Colonic mucosa (tissue), 4 donors: ENCODE measurements around the gene EXOC4. TPM values are rescaled to one million over a fixed set of nuclear protein-coding genes. Genes with fewer than 3 reads are reported as not detected.

Experiments
- DNase-seq: peaks from one replicate; pipeline ENCODE4 v3.0.0-alpha.2; 2020
- H3K27ac ChIP-seq: fragments of 200-600 bp; one replicate; pipeline ENCODE4 v1.8.0; 2021
- H3K27me3 ChIP-seq: fragments of 200-600 bp; one replicate; pipeline ENCODE4 v1.8.0; 2021
- H3K36me3 ChIP-seq: fragments of 200-600 bp; one replicate; pipeline ENCODE4 v1.8.0; 2021
- H3K4me1 ChIP-seq: fragments of 200-600 bp; one replicate; pipeline ENCODE4 v1.8.0; 2021; ENCODE audit warnings: mild to moderate bottlenecking
- H3K4me3 ChIP-seq: fragments of 200-600 bp; one replicate; pipeline ENCODE4 v1.8.0; 2021
- H3K9ac ChIP-seq, 2 donors: one replicate each; pipeline ENCODE4 v1.7.0; 2013; ENCODE audit warnings: control low read depth in 2 of 2, low read depth in 2 of 2, low read length in 2 of 2
- H3K9me3 ChIP-seq: fragments of 200-600 bp; one replicate; pipeline ENCODE4 v1.8.0; 2021
- CTCF ChIP-seq: fragments of 200-600 bp; IDR thresholded peaks from one replicate; pipeline ENCODE4 v1.8.0; 2022; ENCODE audit warnings: antibody characterized with exemption, mild to moderate bottlenecking
- intact Hi-C: fragments of 100-400 bp; cut with DNase I; formaldehyde crosslinking; loops from one replicate; pipeline ENCODE4 v1.14.1; 2022
- total RNA-seq, 2 donors: library from RNA; stranded (reverse); fragmentation: NEBNext Ultra II Directional in 1 of 2; extraction: Animal tissue kit (Norgen Biotek cat#: 25700) in 1 of 2; gene quantifications; one replicate each; pipeline ENCODE4 v1.2.1, GENCODE V29; 2021
- donor health status: healthy.
- donor health status: DM: no; HTN: no; CAD: no.
- donor health status: DM: no; HTN: no; CAD: no.

Gene EXOC4
- total RNA-seq, 2 donors from 2014 or later: 61.1 to 73.3 TPM

DNA sequence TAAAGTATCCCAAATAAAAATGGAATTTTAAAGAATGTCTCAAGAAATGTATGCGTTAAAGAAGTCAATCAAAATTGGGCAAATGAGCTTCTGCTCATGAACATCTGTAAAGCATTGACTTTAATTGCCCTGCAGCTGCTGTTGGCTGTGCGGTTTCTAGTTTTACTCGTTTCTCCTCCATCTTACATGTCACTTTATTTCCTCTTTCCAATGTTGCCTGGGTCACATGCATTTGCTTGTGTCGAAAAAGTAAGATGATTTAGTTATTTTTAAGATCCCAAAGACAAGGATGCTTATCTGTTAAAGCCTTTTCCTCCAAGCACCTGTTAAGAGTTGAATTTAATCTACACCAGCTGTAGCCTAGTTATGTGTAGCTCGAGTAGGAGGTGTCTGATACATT is 310.4 kb downstream of the EXOC4 start:
- no peak overlapping the region for H3K27ac ChIP-seq
- H3K9me3 ChIP-seq: no peaks in the 10 kb centered on the region
- no peak overlapping the region for H3K9ac ChIP-seq
- TF ChIP-seq CTCF: no peak
- no peaks in the 10 kb centered on the region for H3K4me1 ChIP-seq
- DNase-seq: no peak
- intact Hi-C loops: no loop called here
- H3K27me3 ChIP-seq: no peaks in the 10 kb centered on the region
- no peaks in the 10 kb centered on the region for H3K36me3 ChIP-seq
- no peak overlapping the region for H3K4me3 ChIP-seq

GRCh38 chr7:133564484-133564883 is 311.6 kb downstream of the EXOC4 start:
- no peaks in the 10 kb centered on the region for H3K4me1 ChIP-seq
- intact Hi-C loops: no loop called here
- no peak overlapping the region for H3K27ac ChIP-seq
- no peaks in the 10 kb centered on the region for H3K27me3 ChIP-seq
- no peaks in the 10 kb centered on the region for H3K36me3 ChIP-seq
- no peaks in the 10 kb centered on the region for H3K9me3 ChIP-seq
- no peak for TF ChIP-seq CTCF
- H3K9ac ChIP-seq: no peak overlapping the region
- DNase-seq: no peak
- H3K4me3 ChIP-seq: no peak overlapping the region

GRCh38 chr7:133568544-133568943 is 315.7 kb downstream of the EXOC4 start:
- DNase-seq: no peak
- Histone ChIP-seq H3K4me3 (no peak overlapping the region), H3K27ac (no peak overlapping the region), H3K36me3 (no peaks in the 10 kb centered on the region), H3K9ac (no peak overlapping the region), H3K4me1 (no peaks in the 10 kb centered on the region), H3K9me3 (no peaks in the 10 kb centered on the region), H3K27me3 (no peaks in the 10 kb centered on the region)
- no peak for TF ChIP-seq CTCF
- intact Hi-C loops: no loop called here

DNA sequence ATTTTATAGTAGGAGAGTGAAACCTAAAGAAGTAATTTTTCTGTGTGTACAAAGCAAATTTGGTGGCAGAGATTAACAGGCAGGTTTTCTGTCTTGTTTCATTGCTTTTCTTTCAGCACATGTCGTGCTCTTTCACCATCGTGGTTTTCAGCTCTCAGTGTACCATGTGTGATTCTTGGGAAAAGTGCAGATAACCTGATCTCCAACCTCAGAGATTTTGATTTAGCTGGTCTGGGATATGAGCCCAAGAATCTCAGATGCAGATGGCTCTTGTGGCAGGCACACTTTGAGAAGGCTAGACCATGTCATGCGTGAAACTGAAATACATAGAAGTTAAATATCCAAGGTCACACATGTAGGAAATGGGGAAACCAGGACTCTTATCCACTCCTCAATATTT is 317.4 kb downstream of the EXOC4 start:
- H3K4me3 ChIP-seq: no peak overlapping the region
- no peak for TF ChIP-seq CTCF
- intact Hi-C loops: no loop called here
- DNase-seq: no peak
- H3K36me3 ChIP-seq: no peaks in the 10 kb centered on the region
- H3K27me3 ChIP-seq: no peaks in the 10 kb centered on the region
- no peak overlapping the region for H3K27ac ChIP-seq
- H3K4me1 ChIP-seq: no peaks in the 10 kb centered on the region
- H3K9me3 ChIP-seq: no peaks in the 10 kb centered on the region
- H3K9ac ChIP-seq: no peak overlapping the region

GRCh38 chr7:133571076-133571475 is 318.2 kb downstream of the EXOC4 start:
- no peak for DNase-seq
- Histone ChIP-seq H3K9me3 (no peaks in the 10 kb centered on the region), H3K36me3 (no peaks in the 10 kb centered on the region), H3K27me3 (no peaks in the 10 kb centered on the region), H3K27ac (no peak overlapping the region), H3K9ac (no peak overlapping the region), H3K4me1 (no peaks in the 10 kb centered on the region), H3K4me3 (no peak overlapping the region)
- intact Hi-C loops: no loop called here
- no peak for TF ChIP-seq CTCF

DNA sequence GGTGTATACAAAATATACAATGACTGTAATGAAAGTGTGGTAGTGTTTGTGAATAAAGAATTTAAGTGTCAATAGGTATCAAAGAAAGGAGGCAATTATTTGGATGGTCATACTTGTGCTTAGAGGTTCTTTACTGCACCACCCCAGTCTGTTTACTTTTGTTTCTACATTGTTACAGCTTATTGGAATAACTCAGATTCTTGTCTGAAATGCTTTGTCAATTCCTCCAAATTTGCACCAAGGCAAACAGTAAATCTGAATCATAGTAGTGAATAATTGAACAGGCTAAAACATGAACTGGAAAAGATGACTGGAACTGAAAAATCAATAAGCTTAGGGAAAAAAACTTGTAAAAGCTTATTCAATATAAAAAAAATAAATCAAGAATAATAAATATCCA is 319.2 kb downstream of the EXOC4 start:
- no peaks in the 10 kb centered on the region for H3K27me3 ChIP-seq
- no peak for TF ChIP-seq CTCF
- no peak for DNase-seq
- H3K9me3 ChIP-seq: no peaks in the 10 kb centered on the region
- no peaks in the 10 kb centered on the region for H3K36me3 ChIP-seq
- H3K4me3 ChIP-seq: no peak overlapping the region
- H3K4me1 ChIP-seq: no peaks in the 10 kb centered on the region
- no peak overlapping the region for H3K9ac ChIP-seq
- H3K27ac ChIP-seq: no peak overlapping the region
- intact Hi-C loops: no loop called here
